Lung (tissue), 12 donors: ENCODE data around the gene NGEF. TPM values are rescaled to one million over a fixed set of nuclear protein-coding genes. Genes with fewer than 3 reads are reported as not detected.

Source experiments
- ATAC-seq: fragments of 200-7000 bp; cut with Tn5 transposase; one replicate; pipeline ENCODE4 v1.9.1; 2020; ENCODE audit warnings: moderate number of reproducible peaks; ENCODE audit not compliant: insufficient read depth, low FRiP score
- DNase-seq, 3 donors: peaks; one replicate each; pipeline ENCODE4 v3.0.0-alpha.2; 2013 to 2017
- H3K27ac ChIP-seq, 2 donors: one replicate each; pipeline ENCODE4 v1.5.1; 2013; ENCODE audit warnings: mild to moderate bottlenecking in 2 of 2, moderate library complexity in 2 of 2, control low read depth in 1 of 2, inconsistent platforms in 1 of 2, low read depth in 1 of 2, low read length in 1 of 2
- H3K27me3 ChIP-seq, 3 donors: one replicate each; pipeline ENCODE4 v1.5.1; 2013; ENCODE audit warnings: low read length in 2 of 3; ENCODE audit not compliant: control insufficient read depth in 3 of 3, insufficient read depth in 3 of 3
- H3K36me3 ChIP-seq, 4 donors: one replicate each; pipeline ENCODE4 v1.5.1; 2013; ENCODE audit warnings: low read length in 4 of 4, mild to moderate bottlenecking in 1 of 4, moderate library complexity in 1 of 4; ENCODE audit not compliant: control insufficient read depth in 4 of 4, insufficient read depth in 4 of 4
- H3K4me1 ChIP-seq, 5 donors: one replicate each; pipeline ENCODE4 v1.5.1; 2013; ENCODE audit warnings: low read length in 5 of 5, mild to moderate bottlenecking in 2 of 5, moderate library complexity in 1 of 5; ENCODE audit not compliant: control insufficient read depth in 5 of 5, insufficient read depth in 5 of 5
- H3K4me3 ChIP-seq: one replicate; pipeline ENCODE4 v1.5.1; 2013; ENCODE audit warnings: mild to moderate bottlenecking, control low read depth, moderate library complexity
- H3K9ac ChIP-seq, 2 donors: one replicate each; pipeline ENCODE4 v1.5.1; 2013; ENCODE audit warnings: low read length in 2 of 2, control low read depth in 1 of 2; ENCODE audit not compliant: insufficient read depth in 1 of 2
- H3K9me3 ChIP-seq, 4 donors: one replicate each; pipeline ENCODE4 v1.5.1; 2013; ENCODE audit warnings: low read length in 3 of 4, mild to moderate bottlenecking in 1 of 4, moderate library complexity in 1 of 4; ENCODE audit not compliant: control insufficient read depth in 4 of 4, insufficient read depth in 3 of 4
- WGBS, 2 donors: extraction: QIAGEN DNeasy Blood & Tissue Kit; methylation state at CpG; one replicate each; pipeline ENCODE4 v1.1.7; 2013; 5-methylcytosine and 5-hydroxymethylcytosine counted together
- polyA plus RNA-seq, 2 donors: library from polyadenylated mRNA; stranded (reverse); fragments of 200-250 nt; gene quantifications; one replicate each; pipeline ENCODE4 v1.2.1, GENCODE V29; 2013
- total RNA-seq, 2 donors: library from RNA; depleted of rRNA in 1 of 2; stranded (reverse); fragments of >200 nt in 1 of 2; gene quantifications; one replicate each; pipeline ENCODE4 v1.2.1, GENCODE V29; 2014 to 2021
- TF ChIP-seq, protein P1 (sequence below): IDR thresholded peaks from 2 replicates; pipeline ENCODE4 v1.5.1; 2012; ENCODE audit warnings: mild to moderate bottlenecking; ENCODE audit errors: control extremely low read depth, extremely low read depth
- donor health status: control.
- donor health status: control.
- donor health status: Bipolar disorder and iron deficiency.
- donor health status: healthy.
- donor health status: DM: yes; HTN: yes; CAD: no.

Gene NGEF
- total and polyA plus RNA-seq, 4 donors = 0.35 to 2.4 (median 1.5) TPM

DNA sequence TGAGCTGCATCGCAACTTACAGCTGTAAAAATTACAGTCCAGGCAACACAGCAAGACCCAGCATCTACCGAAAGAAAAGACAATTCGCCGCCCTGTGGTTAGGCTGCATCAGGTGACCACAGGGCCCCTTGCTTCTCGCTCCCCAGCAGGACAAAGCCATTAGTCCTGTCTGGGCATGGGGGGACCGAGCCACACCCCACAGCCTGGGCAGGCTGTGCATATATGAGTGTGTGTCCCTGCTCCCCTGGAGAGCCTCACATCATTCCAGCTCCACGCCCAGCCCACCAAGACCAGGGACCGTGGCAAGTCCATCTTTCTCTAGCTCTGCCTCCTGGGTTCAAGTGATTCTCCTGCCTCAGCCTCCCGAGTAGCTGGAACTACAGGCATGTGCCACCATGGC, 109.1 kb downstream of the NGEF start:
- Histone ChIP-seq H3K36me3 (no peaks in the 10 kb centered on the region), H3K9me3 (no peaks in the 10 kb centered on the region), H3K27me3 (peaks cover 0 to 3% (median 0%) of the 10 kb centered on the region in 3 donors), H3K27ac (no peak overlapping the region), H3K9ac (no peak overlapping the region), H3K4me3 (no peak overlapping the region), H3K4me1 (peaks cover 0 to 8% (median 0%) of the 10 kb centered on the region in 5 donors)
- WGBS, 2 donors = 85 to 87% methylated on average over 9 of the region's 9 CpGs
- DNase-seq (no peak), ATAC-seq (no peak)
- TF ChIP-seq, protein P1, sequence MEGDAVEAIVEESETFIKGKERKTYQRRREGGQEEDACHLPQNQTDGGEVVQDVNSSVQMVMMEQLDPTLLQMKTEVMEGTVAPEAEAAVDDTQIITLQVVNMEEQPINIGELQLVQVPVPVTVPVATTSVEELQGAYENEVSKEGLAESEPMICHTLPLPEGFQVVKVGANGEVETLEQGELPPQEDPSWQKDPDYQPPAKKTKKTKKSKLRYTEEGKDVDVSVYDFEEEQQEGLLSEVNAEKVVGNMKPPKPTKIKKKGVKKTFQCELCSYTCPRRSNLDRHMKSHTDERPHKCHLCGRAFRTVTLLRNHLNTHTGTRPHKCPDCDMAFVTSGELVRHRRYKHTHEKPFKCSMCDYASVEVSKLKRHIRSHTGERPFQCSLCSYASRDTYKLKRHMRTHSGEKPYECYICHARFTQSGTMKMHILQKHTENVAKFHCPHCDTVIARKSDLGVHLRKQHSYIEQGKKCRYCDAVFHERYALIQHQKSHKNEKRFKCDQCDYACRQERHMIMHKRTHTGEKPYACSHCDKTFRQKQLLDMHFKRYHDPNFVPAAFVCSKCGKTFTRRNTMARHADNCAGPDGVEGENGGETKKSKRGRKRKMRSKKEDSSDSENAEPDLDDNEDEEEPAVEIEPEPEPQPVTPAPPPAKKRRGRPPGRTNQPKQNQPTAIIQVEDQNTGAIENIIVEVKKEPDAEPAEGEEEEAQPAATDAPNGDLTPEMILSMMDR = no peak

DNA sequence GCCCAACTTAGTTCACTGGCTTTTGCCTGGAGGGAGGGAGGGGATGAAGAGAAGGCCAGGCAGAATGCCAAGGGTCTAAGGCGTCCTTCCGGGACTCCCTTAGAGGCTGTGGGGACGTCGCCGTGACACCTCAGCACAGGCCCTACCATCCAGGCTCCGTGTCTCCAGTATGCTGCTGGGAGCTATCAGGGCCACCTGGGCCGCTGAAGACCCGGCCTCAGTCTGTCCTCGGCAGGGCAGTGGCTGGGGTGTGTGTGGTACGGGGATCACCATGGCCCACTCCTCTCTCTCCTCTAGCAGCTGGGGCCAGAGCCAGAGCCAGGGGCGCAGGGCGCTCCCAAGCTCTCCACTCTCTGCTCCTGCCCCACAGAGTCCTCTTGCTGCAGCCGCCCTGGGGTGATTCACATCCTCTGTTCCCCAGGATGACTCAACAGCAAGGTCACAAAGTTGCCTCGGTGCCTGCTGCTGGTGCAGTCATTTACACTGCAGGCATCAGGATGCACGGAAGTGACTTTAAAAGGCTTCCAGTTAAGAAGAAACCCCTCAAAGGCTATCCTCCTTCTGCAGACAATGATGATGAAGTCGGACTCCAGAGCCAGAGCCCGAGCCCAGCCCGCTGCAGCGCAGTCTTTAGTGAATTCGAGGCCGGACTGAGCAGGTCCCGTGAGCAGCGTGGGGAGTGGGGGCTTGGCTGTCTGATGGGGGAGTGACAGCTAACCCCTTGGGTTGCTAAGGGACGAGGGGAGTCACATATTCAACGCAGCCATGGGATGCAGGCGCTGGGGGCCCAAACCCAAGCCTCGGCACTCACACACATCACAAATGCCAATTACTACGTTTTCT, 111.1 kb downstream of the NGEF start:
- H3K4me3 ChIP-seq = no peak overlapping the region
- 74 to 80% methylated on average over 28 of the region's 28 CpGs for WGBS, 2 donors
- H3K9me3 ChIP-seq = no peaks in the 10 kb centered on the region
- H3K4me1 ChIP-seq = peaks cover 0 to 8% (median 0%) of the 10 kb centered on the region in 5 donors
- H3K27me3 ChIP-seq = no peaks in the 10 kb centered on the region
- ATAC-seq = no peak
- H3K27ac ChIP-seq = no peak overlapping the region
- TF ChIP-seq, protein P1 = no peak
- no peak overlapping the region for H3K9ac ChIP-seq
- DNase-seq = peak in 2 of 3 donors; percentile 16 to 38
- H3K36me3 ChIP-seq = no peaks in the 10 kb centered on the region

DNA sequence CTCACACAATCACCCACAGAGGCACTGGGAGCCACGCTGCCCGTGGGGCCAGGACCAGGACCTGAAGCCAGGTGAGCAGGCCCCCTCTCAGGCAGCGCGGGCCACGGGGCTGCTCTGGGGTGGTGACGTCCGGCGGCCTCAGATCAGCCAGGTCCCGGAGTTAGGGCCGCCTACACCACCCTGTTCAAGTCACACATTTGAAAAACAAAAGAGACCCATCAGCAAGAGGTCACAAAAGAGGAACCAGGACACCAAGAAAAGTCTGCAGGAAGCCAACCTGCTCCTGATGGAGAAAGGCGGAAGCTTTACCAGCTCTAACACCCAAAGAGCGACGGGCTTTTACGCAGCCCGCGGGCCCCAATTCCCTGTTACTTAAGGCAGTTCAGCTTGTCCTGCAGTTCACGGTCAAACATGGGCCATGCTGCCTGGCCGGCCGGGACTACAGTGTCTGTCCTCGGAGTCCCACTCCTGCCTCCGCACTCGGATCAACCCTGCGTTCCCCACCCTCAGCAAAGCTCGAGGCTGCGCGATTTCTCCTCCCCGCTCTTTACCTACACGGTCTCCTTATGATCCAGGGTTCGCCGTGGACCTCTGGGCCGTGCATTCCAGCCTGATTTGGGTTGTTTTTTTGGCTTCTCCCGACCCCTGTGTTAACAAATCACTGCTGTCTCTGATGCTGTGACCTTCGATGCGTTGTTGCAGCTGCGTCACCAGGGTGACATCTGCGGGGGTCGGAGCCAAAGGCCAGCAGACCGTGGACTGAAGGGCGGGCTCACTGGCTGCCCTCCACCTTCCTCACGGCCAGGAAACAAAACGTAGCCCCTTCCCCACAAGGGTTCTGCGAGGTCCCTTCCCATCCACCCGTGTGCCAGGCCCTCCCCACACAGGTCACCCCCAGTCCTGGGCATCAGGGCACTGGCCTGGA, 112.0 kb downstream of the NGEF start:
- WGBS, 2 donors = 58 to 64% methylated on average over 43 of the region's 43 CpGs
- TF ChIP-seq, protein P1 = no peak
- H3K4me1 ChIP-seq = peaks cover 0 to 8% (median 0%) of the 10 kb centered on the region in 5 donors
- DNase-seq (no peak), ATAC-seq (no peak)
- no peaks in the 10 kb centered on the region for H3K36me3 ChIP-seq
- H3K9ac ChIP-seq = no peak overlapping the region
- H3K27ac ChIP-seq = no peak overlapping the region
- H3K9me3 ChIP-seq = no peaks in the 10 kb centered on the region
- no peak overlapping the region for H3K4me3 ChIP-seq
- H3K27me3 ChIP-seq = no peaks in the 10 kb centered on the region
